Activated CD4-positive, alpha-beta memory T cell treated with anti-CD3 and anti-CD28 coated beads for 36 hours (primary cell): ENCODE results near the gene ZNF814. TPM values are rescaled to one million over a fixed set of nuclear protein-coding genes. Genes with fewer than 3 reads are reported as not detected.
"Not testable (repeated sequence)": the region's sequence is repeated elsewhere in the genome, so short reads cannot be mapped to it uniquely, and the experiment has no call there.

Source experiments
- CTCF ChIA-PET: fragments of 350-600 bp; sonication (Branson Sonifier 250); formaldehyde crosslinking; loops from one replicate; lab custom pipeline; 2021; ENCODE audit warnings: antibody characterized with exemption, inconsistent platforms; lab: Charles Lee
- POLR2A ChIA-PET: fragments of 350-600 bp; sonication (Branson Sonifier 250); formaldehyde crosslinking; loops from one replicate; lab custom pipeline; 2021; ENCODE audit warnings: antibody characterized with exemption; lab: Charles Lee
- DNase-seq: peaks from one replicate; pipeline ENCODE4 v3.0.0-alpha.2; 2020
- H3K27ac Mint-ChIP-seq: one replicate; pipeline ENCODE4 v1.8.0; 2021; ENCODE audit warnings: mixed read lengths
- H3K27me3 Mint-ChIP-seq: one replicate; pipeline ENCODE4 v1.8.0; 2021; ENCODE audit warnings: mixed read lengths
- H3K36me3 Mint-ChIP-seq: one replicate; pipeline ENCODE4 v1.8.0; 2021; ENCODE audit warnings: mixed read lengths
- H3K4me1 Mint-ChIP-seq: one replicate; pipeline ENCODE4 v1.8.0; 2021; ENCODE audit warnings: low read depth, mixed read lengths
- H3K4me3 Mint-ChIP-seq: one replicate; pipeline ENCODE4 v1.8.0; 2021; ENCODE audit warnings: mild to moderate bottlenecking, mixed read lengths
- H3K9me3 Mint-ChIP-seq: one replicate; pipeline ENCODE4 v1.8.0; 2021; ENCODE audit warnings: mixed read lengths
- intact Hi-C: fragments of 100-400 bp; cut with micrococcal nuclease; formaldehyde crosslinking; loops from one replicate; pipeline ENCODE4 v1.15.1; 2023
- total RNA-seq, 2 experiments: library from RNA; stranded (reverse); gene quantifications; one replicate each; pipeline ENCODE4 v1.2.3, GENCODE V29; 2021

The ZNF814 gene
- total RNA-seq, 2 experiments from 2014 or later, result 10.4 to 12.4 TPM

- DNase-seq, H3K27me3 Mint-ChIP-seq, POLR2A ChIA-PET, intact Hi-C loops, H3K9me3 Mint-ChIP-seq, CTCF ChIA-PET, H3K4me3 Mint-ChIP-seq: not testable (repeated sequence)
- peak overlapping the region; percentile 11 for H3K27ac Mint-ChIP-seq
- H3K4me1 Mint-ChIP-seq, result peaks cover 45% of the 10 kb centered on the region
- peaks cover 43% of the 10 kb centered on the region for H3K36me3 Mint-ChIP-seq
These were observed 65.7 kb downstream of the ZNF814 start for GRCh38 chr19:57823155-57823554.

GRCh38 chr19:57821501-57821900, 67.3 kb downstream of the ZNF814 start:
- H3K27me3 Mint-ChIP-seq, intact Hi-C loops, H3K9me3 Mint-ChIP-seq, CTCF ChIA-PET, H3K4me3 Mint-ChIP-seq, H3K27ac Mint-ChIP-seq, POLR2A ChIA-PET, DNase-seq: not testable (repeated sequence)
- Mint-ChIP-seq H3K4me1 (peaks cover 45% of the 10 kb centered on the region), H3K36me3 (peaks cover 38% of the 10 kb centered on the region)

- DNase-seq, CTCF ChIA-PET, H3K9me3 Mint-ChIP-seq, H3K27me3 Mint-ChIP-seq, POLR2A ChIA-PET, intact Hi-C loops: not testable (repeated sequence)
- Mint-ChIP-seq H3K36me3 (peaks cover 36% of the 10 kb centered on the region), H3K4me3 (peak overlapping the region; percentile 98), H3K4me1 (peaks cover 44% of the 10 kb centered on the region), H3K27ac (peak overlapping the region; percentile 95)
These were observed 67.7 kb downstream of the ZNF814 start for GRCh38 chr19:57821095-57821494.

- H3K9me3 Mint-ChIP-seq, result no peaks in the 10 kb centered on the region
- ChIA-PET CTCF (interaction anchor here (0.6 kb wide), 1 partner anchor 9 kb away, joined by 3 read pairs; the partner anchor contains the start of gene ZNF587B), POLR2A (no interaction called here)
These were observed 68.2 kb downstream of the ZNF814 start for GRCh38 chr19:57820599-57820998.

GRCh38 chr19:57819475-57820148, 69.2 kb downstream of the ZNF814 start:
- no peaks in the 10 kb centered on the region for H3K9me3 Mint-ChIP-seq
- POLR2A ChIA-PET, result interaction anchor here (0.7 to 1.1 kb wide), 4 partner anchors 30 to 183 kb away, joined by 3 to 5 read pairs (median 4); partner anchors contain the start of genes ZNF417, ZNF587 and ZNF606

More at GRCh38 chr19:57820599-57820998, 68.2 kb downstream of the ZNF814 start:
- peaks cover 42% of the 10 kb centered on the region for H3K4me1 Mint-ChIP-seq
- H3K27me3 Mint-ChIP-seq, result no peaks in the 10 kb centered on the region
- peak overlapping the region; percentile 95 for H3K27ac Mint-ChIP-seq
- intact Hi-C loops, result no loop called here
- DNase-seq, result no peak
- H3K36me3 Mint-ChIP-seq, result peaks cover 32% of the 10 kb centered on the region
- H3K4me3 Mint-ChIP-seq, result peak overlapping the region; percentile 98

GRCh38 chr19:57818378-57818777, 70.5 kb downstream of the ZNF814 start:
- intact Hi-C loops, result loop anchor here (2.0 kb wide), 1 partner anchor 98 kb away; the partner anchor contains the start of gene ZNF417
- no peak for DNase-seq
- no peaks in the 10 kb centered on the region for H3K9me3 Mint-ChIP-seq
- no peaks in the 10 kb centered on the region for H3K27me3 Mint-ChIP-seq
- H3K36me3 Mint-ChIP-seq, result peaks cover 23% of the 10 kb centered on the region
- peaks cover 47% of the 10 kb centered on the region for H3K4me1 Mint-ChIP-seq
- CTCF ChIA-PET, result interaction anchor here (1.3 kb wide), 1 partner anchor 33 kb away, joined by 6 read pairs; no protein-coding TSS in a partner anchor
- H3K4me3 Mint-ChIP-seq, result peak overlapping the region; percentile 98
- H3K27ac Mint-ChIP-seq, result peak overlapping the region; percentile 21
- POLR2A ChIA-PET, result interaction anchor here (1.1 kb wide), 1 partner anchor 98 kb away, joined by 3 read pairs; the partner anchor contains the start of gene ZNF417

More at GRCh38 chr19:57819475-57820148, 69.2 kb downstream of the ZNF814 start:
- intact Hi-C loops, result loop anchor here (1.0 to 2.0 kb wide), 2 partner anchors 50 to 97 kb away; partner anchors contain the start of genes ZNF417 and ZNF586
- peaks cover 28% of the 10 kb centered on the region for H3K36me3 Mint-ChIP-seq
- peak overlapping the region; percentile 98 for H3K4me3 Mint-ChIP-seq
- H3K27me3 Mint-ChIP-seq, result no peaks in the 10 kb centered on the region
- peak overlapping the region; percentile 95 for H3K27ac Mint-ChIP-seq
- CTCF ChIA-PET, result interaction anchor here (1.3 kb wide), 1 partner anchor 32 kb away, joined by 6 read pairs; no protein-coding TSS in a partner anchor
- peak; percentile 89 for DNase-seq
- peaks cover 48% of the 10 kb centered on the region for H3K4me1 Mint-ChIP-seq

GRCh38 chr19:57817976-57818375, 70.9 kb downstream of the ZNF814 start:
- no peaks in the 10 kb centered on the region for H3K9me3 Mint-ChIP-seq
- CTCF ChIA-PET, result no interaction called here
- H3K4me3 Mint-ChIP-seq, result no peak overlapping the region
- intact Hi-C loops, result loop anchor here (2.0 kb wide), 1 partner anchor 99 kb away; the partner anchor contains the start of gene ZNF417
- H3K27me3 Mint-ChIP-seq, result no peaks in the 10 kb centered on the region
- H3K27ac Mint-ChIP-seq, result peak overlapping the region; percentile 21
- H3K36me3 Mint-ChIP-seq, result peaks cover 22% of the 10 kb centered on the region
- H3K4me1 Mint-ChIP-seq, result peaks cover 46% of the 10 kb centered on the region
- POLR2A ChIA-PET, result no interaction called here
- DNase-seq, result no peak

- H3K4me3 Mint-ChIP-seq, result no peak overlapping the region
- H3K36me3 Mint-ChIP-seq, result peaks cover 17% of the 10 kb centered on the region
- intact Hi-C loops, result no loop called here
- CTCF ChIA-PET, result no interaction called here
- DNase-seq, result no peak
- POLR2A ChIA-PET, result no interaction called here
- H3K4me1 Mint-ChIP-seq, result peaks cover 48% of the 10 kb centered on the region
- H3K27me3 Mint-ChIP-seq, result no peaks in the 10 kb centered on the region
- no peaks in the 10 kb centered on the region for H3K9me3 Mint-ChIP-seq
- H3K27ac Mint-ChIP-seq, result no peak overlapping the region
These were observed 72.2 kb downstream of the ZNF814 start for GRCh38 chr19:57816652-57817051.

GRCh38 chr19:57815247-57816075, 73.4 kb downstream of the ZNF814 start:
- Mint-ChIP-seq H3K4me3 (peak overlapping the region; percentile 91), H3K9me3 (no peaks in the 10 kb centered on the region), H3K27me3 (no peaks in the 10 kb centered on the region), H3K36me3 (peaks cover 15% of the 10 kb centered on the region), H3K4me1 (peaks cover 39% of the 10 kb centered on the region), H3K27ac (peak overlapping the region; percentile 84)
- intact Hi-C loops, result loop anchor here (2.0 kb wide), 2 partner anchors 47 to 69 kb away; partner anchors contain the start of genes ZNF586 and ZNF776
- CTCF ChIA-PET, result no interaction called here
- DNase-seq, result no peak
- POLR2A ChIA-PET, result interaction anchor here (1.0 to 1.2 kb wide), 2 partner anchors 46 to 133 kb away, joined by 6 to 7 read pairs; partner anchors contain the start of genes ZNF551 and ZNF586

- Mint-ChIP-seq H3K4me1 (peaks cover 34% of the 10 kb centered on the region), H3K9me3 (no peaks in the 10 kb centered on the region), H3K27me3 (no peaks in the 10 kb centered on the region), H3K36me3 (peaks cover 15% of the 10 kb centered on the region), H3K4me3 (peak within 1 kb of the TSS; percentile 91), H3K27ac (peak within 1 kb of the TSS; percentile 84)
- ChIA-PET CTCF (interaction anchor here (0.6 kb wide), 1 partner anchor 87 kb away, joined by 3 read pairs; the partner anchor contains the start of gene ZNF671), POLR2A (interaction anchor here (1.0 to 1.2 kb wide), 2 partner anchors 46 to 133 kb away, joined by 6 to 7 read pairs; partner anchors contain the start of genes ZNF551 and ZNF586)
- peak; percentile 85 for DNase-seq
- intact Hi-C loops, result loop anchor here (2.0 to 5.0 kb wide), 4 partner anchors 33 to 532 kb away; partner anchors contain the start of genes ZNF460, ZNF586, ZNF587 and ZNF776
These were observed 74.2 kb downstream of the ZNF814 start, which contains the start of gene ZNF552 for GRCh38 chr19:57814505-57815246. TSS of gene ZNF552 (minus strand) at chr19:57814913. CDS start at chr19:57814743, 170 bp downstream.
